Natural killer cell (primary cell): ENCODE results near the gene GIPC1. TPM values are rescaled to one million over a fixed set of nuclear protein-coding genes. Genes with fewer than 3 reads are reported as not detected.

Experiments
- ATAC-seq, 3 donors: fragments of 150-1000 bp in 2 of 3; fragments of 200-7000 bp in 1 of 3; cut with Tn5 transposase; 1 replicate in 1 of 3; 2 replicates in 2 of 3; pipeline ENCODE4 v1.10.0; 2021; ENCODE audit warnings: mild to moderate bottlenecking in 2 of 3, moderate library complexity in 2 of 3
- DNase-seq, 2 donors: peaks; one replicate each; pipeline versions ENCODE4 v3.0.0 to v3.0.0-alpha.2; 2013 to 2021; ENCODE audit warnings: mixed read lengths in 1 of 2
- H3K27ac ChIP-seq: one replicate; pipeline ENCODE4 v1.5.1; 2013; ENCODE audit warnings: mild to moderate bottlenecking, low read length
- H3K27me3 ChIP-seq: one replicate; pipeline ENCODE4 v1.6.1; 2013; ENCODE audit warnings: low read length; ENCODE audit not compliant: control insufficient read depth, insufficient read depth
- H3K36me3 ChIP-seq: one replicate; pipeline ENCODE4 v1.6.1; 2013; ENCODE audit warnings: low read length; ENCODE audit not compliant: control insufficient read depth, insufficient read depth
- H3K4me1 ChIP-seq: one replicate; pipeline ENCODE4 v1.6.1; 2013; ENCODE audit warnings: low read length; ENCODE audit not compliant: control insufficient read depth, insufficient read depth
- H3K4me3 ChIP-seq: one replicate; pipeline ENCODE4 v1.5.1; 2013; ENCODE audit warnings: low read length
- H3K9me3 ChIP-seq: one replicate; pipeline ENCODE4 v1.6.1; 2013; ENCODE audit warnings: low read length; ENCODE audit not compliant: control insufficient read depth, insufficient read depth
- H3K27ac Mint-ChIP-seq, 2 donors: one replicate each; pipeline ENCODE4 v1.8.0; 2022; ENCODE audit warnings: mild to moderate bottlenecking in 2 of 2, mixed read lengths in 2 of 2, moderate library complexity in 1 of 2
- H3K27me3 Mint-ChIP-seq, 2 donors: one replicate each; pipeline ENCODE4 v1.8.0; 2022; ENCODE audit warnings: low read depth in 2 of 2, mixed read lengths in 2 of 2
- H3K36me3 Mint-ChIP-seq: one replicate; pipeline ENCODE4 v1.8.0; 2022; ENCODE audit warnings: mixed read lengths
- H3K4me1 Mint-ChIP-seq, 2 donors: one replicate each; pipeline ENCODE4 v1.8.0; 2022; ENCODE audit warnings: mixed read lengths in 2 of 2
- H3K4me3 Mint-ChIP-seq: one replicate; pipeline ENCODE4 v1.8.0; 2022; ENCODE audit warnings: mild to moderate bottlenecking, moderate library complexity, mixed read lengths
- H3K9me3 Mint-ChIP-seq, 2 donors: one replicate each; pipeline ENCODE4 v1.8.0; 2022; ENCODE audit warnings: mixed read lengths in 2 of 2
- CTCF ChIP-seq: fragments of 200-600 bp; IDR thresholded peaks from one replicate; pipeline ENCODE4 v1.8.0; 2022; ENCODE audit warnings: antibody characterized with exemption
- WGBS: methylation state at CpG from one replicate; pipeline ENCODE4 v1.1.7; 2013; ENCODE audit warnings: missing lambda C conversion rate; ENCODE audit not compliant: insufficient coverage; 5-methylcytosine and 5-hydroxymethylcytosine counted together
- intact Hi-C: fragments of 100-400 bp; cut with micrococcal nuclease; formaldehyde crosslinking; loops from one replicate; pipeline ENCODE4 v1.14.2; 2022
- total RNA-seq, 4 donors: library from RNA; stranded (reverse); fragments of 120-200 nt in 1 of 4; gene quantifications; one replicate each; pipeline versions ENCODE4 v1.2.3 to v1.2.4, GENCODE V29; 2013 to 2022

The GIPC1 gene
- total RNA-seq, 3 donors from 2014 or later (not counting 1 experiment from before 2014, with no cell fraction given), result 25.3 to 34.5 (median 31.4) TPM

GRCh38 chr19:14492756-14493337, 3.1 kb downstream of the GIPC1 start:
- no peak for DNase-seq
- Histone ChIP-seq H3K27ac (no peak overlapping the region), H3K27me3 (no peaks in the 10 kb centered on the region), H3K4me3 (no peak overlapping the region), H3K9me3 (no peaks in the 10 kb centered on the region), H3K4me1 (peaks cover 24% of the 10 kb centered on the region), H3K36me3 (no peaks in the 10 kb centered on the region)
- H3K4me1 Mint-ChIP-seq, result peaks cover 15 to 35% of the 10 kb centered on the region in 2 donors
- no peaks in the 10 kb centered on the region for H3K36me3 Mint-ChIP-seq
- no peak overlapping the region for H3K4me3 Mint-ChIP-seq
- TF ChIP-seq CTCF, result no peak
- ATAC-seq, result no peak
- H3K27ac Mint-ChIP-seq, result peak overlapping the region; percentile 24 to 38
- no peaks in the 10 kb centered on the region for H3K9me3 Mint-ChIP-seq
- intact Hi-C loops, result no loop called here
- H3K27me3 Mint-ChIP-seq, result no peaks in the 10 kb centered on the region
- 94% methylated on average over 3 of the region's 5 CpGs for WGBS

- Mint-ChIP-seq H3K9me3 (no peaks in the 10 kb centered on the region), H3K36me3 (no peaks in the 10 kb centered on the region), H3K4me3 (no peak overlapping the region), H3K4me1 (peaks cover 6 to 12% of the 10 kb centered on the region in 2 donors), H3K27me3 (no peaks in the 10 kb centered on the region), H3K27ac (no peak overlapping the region)
- H3K27ac ChIP-seq, result no peak overlapping the region
- H3K36me3 ChIP-seq, result no peaks in the 10 kb centered on the region
- no peaks in the 10 kb centered on the region for H3K9me3 ChIP-seq
- H3K4me3 ChIP-seq, result no peak overlapping the region
- 93% methylated on average over 15 of the region's 16 CpGs for WGBS
- H3K27me3 ChIP-seq, result no peaks in the 10 kb centered on the region
- ATAC-seq (no peak), DNase-seq (no peak)
- peaks cover 5% of the 10 kb centered on the region for H3K4me1 ChIP-seq
- no peak for TF ChIP-seq CTCF
- intact Hi-C loops, result loop anchor here (2.0 kb wide), 1 partner anchor 291 kb away; no protein-coding TSS in a partner anchor
These were observed 8.4 kb downstream of the GIPC1 start for GRCh38 chr19:14487370-14488125.

- ATAC-seq (no peak), DNase-seq (no peak)
- H3K4me1 ChIP-seq, result peaks cover 20% of the 10 kb centered on the region
- Mint-ChIP-seq H3K27ac (no peak overlapping the region), H3K27me3 (no peaks in the 10 kb centered on the region), H3K4me3 (no peak overlapping the region), H3K36me3 (no peaks in the 10 kb centered on the region), H3K4me1 (peaks cover 6 to 14% of the 10 kb centered on the region in 2 donors), H3K9me3 (no peaks in the 10 kb centered on the region)
- peaks cover 13% of the 10 kb centered on the region for H3K36me3 ChIP-seq
- no peak overlapping the region for H3K4me3 ChIP-seq
- no peaks in the 10 kb centered on the region for H3K27me3 ChIP-seq
- intact Hi-C loops, result no loop called here
- no peaks in the 10 kb centered on the region for H3K9me3 ChIP-seq
- H3K27ac ChIP-seq, result no peak overlapping the region
- no peak for TF ChIP-seq CTCF
- WGBS, result 95% methylated on average over 18 of the region's 18 CpGs
These were observed 13.6 kb downstream of the GIPC1 start for GRCh38 chr19:14482172-14482941.
